Pulmonary artery endothelial cell (primary cell): Measurements from ENCODE around the gene ABHD17C. TPM values are rescaled to one million over a fixed set of nuclear protein-coding genes. Genes with fewer than 3 reads are reported as not detected.
"Not testable (repeated sequence)": the region's sequence is repeated elsewhere in the genome, so short reads cannot be mapped to it uniquely, and the experiment has no call there.

Experiments
- DNase-seq: peaks from one replicate; pipeline ENCODE4 v3.0.0-alpha.2; 2011; ENCODE audit warnings: low read depth, low spot score
- total RNA-seq: library from RNA; depleted of rRNA; stranded (reverse); fragments of >200 nt; gene quantifications from 2 replicates; pipeline ENCODE4 v1.2.3, GENCODE V29; 2014

Gene ABHD17C
- total RNA-seq, 1 donor from 2014 or later = 12.8 TPM

GRCh38 chr15:80763235-80763634 is 68.1 kb downstream of the ABHD17C start:
- not testable (repeated sequence) for DNase-seq

- no peak for DNase-seq
These were observed 69.4 kb downstream of the ABHD17C start for GRCh38 chr15:80764535-80764934.

- DNase-seq = no peak
These were observed 71.2 kb downstream of the ABHD17C start for GRCh38 chr15:80766275-80766674.

- no peak for DNase-seq
These were observed 73.0 kb downstream of the ABHD17C start for GRCh38 chr15:80768158-80768557.

GRCh38 chr15:80769153-80769828 is 74.2 kb downstream of the ABHD17C start:
- no peak for DNase-seq

- DNase-seq = no peak
These were observed 75.0 kb downstream of the ABHD17C start for GRCh38 chr15:80769829-80770705.

- DNase-seq = no peak
These were observed 78.0 kb downstream of the ABHD17C start for GRCh38 chr15:80773122-80773551.

- no peak for DNase-seq
These were observed 78.8 kb downstream of the ABHD17C start for GRCh38 chr15:80773792-80774352.

- no peak for DNase-seq
These were observed 79.4 kb downstream of the ABHD17C start for GRCh38 chr15:80774486-80774885.

- DNase-seq = no peak
These were observed 80.2 kb downstream of the ABHD17C start for GRCh38 chr15:80775338-80775737.

GRCh38 chr15:80776420-80777045 is 81.4 kb downstream of the ABHD17C start:
- DNase-seq = peak; percentile 64

- DNase-seq = peak; percentile 22
These were observed 82.0 kb downstream of the ABHD17C start for GRCh38 chr15:80777137-80777536.

- DNase-seq = no peak
These were observed 82.9 kb downstream of the ABHD17C start for GRCh38 chr15:80777826-80778620.

- no peak for DNase-seq
These were observed 83.5 kb downstream of the ABHD17C start for GRCh38 chr15:80778621-80778963.

- peak; percentile 22 for DNase-seq
These were observed 84.0 kb downstream of the ABHD17C start, which contains the start of gene CEMIP for GRCh38 chr15:80778964-80779657. CEMIP (plus strand) TSS chr15:80779370; CDS start chr15:80873880, 94,510 bp downstream.

GRCh38 chr15:80779658-80780415 is 84.7 kb downstream of the ABHD17C start:
- no peak for DNase-seq

GRCh38 chr15:80780416-80781221 is 85.5 kb downstream of the ABHD17C start:
- no peak for DNase-seq

- DNase-seq = no peak
These were observed 88.2 kb downstream of the ABHD17C start for GRCh38 chr15:80783260-80783659.

GRCh38 chr15:80785335-80785734 is 90.2 kb downstream of the ABHD17C start:
- DNase-seq = no peak
